LNCAP (cell line): ENCODE results near the gene TBC1D4.

ENCODE experiments used
- CTCF ChIP-seq: fragments of 450-650 bp; IDR thresholded peaks from 2 replicates; pipeline ENCODE4 v1.5.1; 2017; ENCODE audit warnings: mild to moderate bottlenecking

Gene TBC1D4

GRCh38 chr13:75418997-75419396 lies 63.0 kb downstream of the TBC1D4 start:
- no peak for TF ChIP-seq CTCF

GRCh38 chr13:75418186-75418843 lies 63.7 kb downstream of the TBC1D4 start:
- no peak for TF ChIP-seq CTCF

DNA sequence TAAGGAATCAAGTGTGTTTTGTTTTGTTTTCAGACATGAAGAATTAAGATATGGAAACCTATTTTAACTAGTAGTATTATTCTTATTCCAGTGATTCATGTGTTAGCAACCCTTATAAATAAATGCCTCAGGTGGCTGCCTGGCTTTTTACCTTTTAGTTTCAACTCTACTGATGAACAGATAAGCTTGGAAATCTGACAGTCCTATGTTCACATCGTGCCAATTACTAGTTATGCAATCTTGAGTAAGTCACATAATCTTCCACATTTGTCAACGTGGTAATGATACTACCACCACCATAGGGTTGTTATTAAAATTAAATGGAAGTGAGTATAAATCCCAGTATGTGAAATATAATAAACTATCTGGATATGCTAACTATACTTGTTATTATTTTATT lies 64.3 kb downstream of the TBC1D4 start:
- TF ChIP-seq CTCF: no peak

GRCh38 chr13:75417012-75417384 lies 65.0 kb downstream of the TBC1D4 start:
- TF ChIP-seq CTCF: no peak

GRCh38 chr13:75416327-75417011 lies 65.5 kb downstream of the TBC1D4 start:
- TF ChIP-seq CTCF: no peak

DNA sequence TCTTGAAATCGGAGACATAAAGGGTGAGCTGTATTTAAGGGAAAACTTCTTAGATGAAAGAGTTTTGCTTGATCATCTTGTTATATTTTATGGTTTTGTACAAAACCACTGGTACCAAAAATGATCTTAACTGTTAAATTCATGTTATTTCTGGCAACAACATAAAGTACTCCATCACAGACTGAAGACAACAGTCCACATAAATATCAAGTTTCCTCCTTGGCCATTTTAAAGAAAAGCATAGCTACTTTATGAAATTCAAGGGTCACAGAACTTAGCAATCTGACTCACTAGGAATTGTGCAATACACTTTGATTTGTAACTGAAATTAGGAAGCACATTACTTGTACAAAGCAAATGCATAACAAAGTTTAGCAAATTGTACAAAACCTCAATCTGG lies 66.3 kb downstream of the TBC1D4 start:
- TF ChIP-seq CTCF: no peak

DNA sequence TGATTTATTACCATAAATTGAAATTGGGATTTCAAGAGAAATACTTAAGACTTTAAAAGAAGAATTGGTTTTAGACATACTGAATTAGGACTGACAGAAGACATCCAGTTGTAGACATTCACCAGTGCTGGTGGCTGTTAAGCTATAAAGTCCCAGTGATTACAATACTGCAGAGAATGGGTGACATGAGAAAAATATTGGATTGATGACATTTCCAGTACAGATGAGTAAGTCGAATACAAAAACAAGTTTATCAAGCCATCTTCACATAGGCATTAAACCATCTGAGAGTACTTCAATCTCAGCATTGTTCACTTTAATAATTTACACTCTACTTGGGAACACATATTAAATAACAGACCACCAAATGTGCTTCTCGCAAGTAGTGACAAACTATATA lies 66.8 kb downstream of the TBC1D4 start:
- no peak for TF ChIP-seq CTCF
